Bone marrow (tissue), 2 donors: ENCODE data around the gene ADAM10.

ENCODE experiments used
- DNase-seq, 2 donors: peaks; one replicate each; lab custom pipeline; 2025; lab: John Stamatoyannopoulos, UW

ADAM10 gene

DNA sequence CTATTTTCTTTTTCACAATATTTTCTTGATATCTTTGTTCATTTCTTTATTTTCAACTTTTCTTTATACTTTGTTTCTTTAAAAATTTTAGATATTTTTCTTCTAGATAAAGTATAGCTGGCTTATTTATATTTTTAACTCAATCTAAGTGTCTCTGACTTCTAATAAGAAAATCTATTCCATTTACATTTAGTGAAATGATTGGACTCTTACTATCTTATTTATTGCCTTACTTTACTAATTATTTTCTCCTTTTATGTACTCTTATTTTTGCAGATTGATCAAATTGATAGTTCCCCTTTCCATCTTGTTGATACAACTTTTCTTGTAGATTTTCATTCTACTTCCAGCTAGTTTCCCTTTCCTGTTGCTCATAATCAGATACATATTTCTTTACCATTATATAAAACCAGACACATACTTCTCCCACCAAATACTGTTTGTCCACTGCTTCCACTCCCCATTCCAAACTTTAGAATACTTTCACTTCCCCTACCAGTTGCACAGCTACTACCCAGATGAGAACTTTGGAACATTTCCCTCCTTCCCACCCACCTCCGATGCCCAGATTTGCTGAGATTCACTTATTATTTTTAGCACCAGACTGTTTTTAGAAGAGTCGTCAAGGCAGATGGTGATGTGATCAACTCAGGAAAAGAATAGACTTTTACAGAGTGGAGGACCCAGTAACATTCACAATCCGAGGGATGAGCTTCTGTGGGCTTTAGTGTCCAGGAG is 166.2 kb downstream of the ADAM10 start:
- no peak for DNase-seq

DNA sequence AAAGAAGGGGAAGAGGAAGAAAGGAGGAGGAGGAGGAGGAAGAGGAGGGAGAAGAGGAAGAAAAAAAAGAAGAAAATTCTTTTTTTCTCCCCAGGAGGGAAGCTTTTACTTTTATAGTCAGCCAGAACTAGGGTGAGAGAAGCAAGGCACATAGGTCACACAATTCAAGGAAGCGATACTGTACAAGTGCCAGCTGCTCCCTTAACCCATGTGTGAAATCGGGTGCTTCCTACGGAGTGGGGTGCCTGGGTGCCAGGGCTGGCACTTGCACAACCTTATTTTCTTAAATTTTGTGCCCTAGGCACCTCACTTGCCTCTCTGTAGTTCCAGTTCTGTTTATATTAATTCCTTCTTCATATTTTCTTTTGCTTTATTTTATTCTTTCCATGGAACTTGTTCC is 167.3 kb downstream of the ADAM10 start:
- DNase-seq, result no peak

DNA sequence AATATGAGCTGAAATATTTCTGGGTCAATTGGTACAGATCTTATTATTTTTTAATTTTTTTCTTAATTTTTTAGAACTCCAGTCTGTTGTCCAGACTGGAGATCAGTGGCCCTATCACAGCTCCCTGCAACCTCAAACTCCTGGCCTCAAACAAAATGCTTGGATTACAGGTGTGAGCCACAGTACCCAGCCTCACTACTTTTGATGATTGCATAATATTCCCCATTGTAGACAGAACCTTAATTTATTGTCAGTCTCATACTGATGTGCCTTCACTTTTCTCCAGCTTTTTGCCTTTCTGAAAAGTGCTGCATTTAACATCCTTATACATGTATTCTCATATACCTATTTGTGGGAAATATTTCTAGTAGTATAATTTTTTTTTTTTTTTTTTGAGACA is 172.8 kb downstream of the ADAM10 start:
- DNase-seq, result no peak

DNA sequence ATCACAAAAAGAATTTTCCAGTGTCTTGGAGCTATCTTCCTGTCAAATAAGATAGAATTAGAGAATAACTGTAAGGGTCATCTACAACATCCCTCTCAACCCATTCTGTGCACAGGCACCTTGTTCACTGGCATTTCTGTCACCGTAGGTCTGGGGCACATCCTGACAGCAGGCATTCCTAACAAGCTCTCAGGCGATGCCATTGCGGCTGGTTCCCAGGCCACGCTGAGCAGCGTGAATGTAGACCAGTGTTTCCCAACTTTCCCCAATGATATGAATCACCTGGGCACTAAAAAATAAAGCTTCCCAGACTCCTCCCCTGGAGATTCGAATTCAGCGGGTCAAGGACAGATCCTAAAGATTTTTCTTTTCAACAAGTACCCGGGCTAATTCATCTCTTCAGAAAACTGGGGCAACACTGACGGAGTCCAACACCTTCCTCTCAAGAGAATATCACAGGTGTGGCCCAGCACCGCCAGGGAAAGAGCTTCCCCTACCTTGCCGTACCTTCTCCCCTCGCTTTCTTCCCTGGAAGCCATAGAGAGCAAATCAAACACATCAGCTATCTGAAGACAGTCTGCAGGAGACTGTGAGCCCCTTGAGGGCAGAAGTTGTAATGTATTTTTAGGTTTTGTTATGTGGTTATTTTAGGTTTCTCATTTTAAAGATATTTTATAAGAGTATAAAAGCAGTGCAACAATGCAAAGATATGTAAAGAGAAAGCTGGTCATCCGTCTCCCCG is 174.3 kb downstream of the ADAM10 start:
- DNase-seq, result no peak

DNA sequence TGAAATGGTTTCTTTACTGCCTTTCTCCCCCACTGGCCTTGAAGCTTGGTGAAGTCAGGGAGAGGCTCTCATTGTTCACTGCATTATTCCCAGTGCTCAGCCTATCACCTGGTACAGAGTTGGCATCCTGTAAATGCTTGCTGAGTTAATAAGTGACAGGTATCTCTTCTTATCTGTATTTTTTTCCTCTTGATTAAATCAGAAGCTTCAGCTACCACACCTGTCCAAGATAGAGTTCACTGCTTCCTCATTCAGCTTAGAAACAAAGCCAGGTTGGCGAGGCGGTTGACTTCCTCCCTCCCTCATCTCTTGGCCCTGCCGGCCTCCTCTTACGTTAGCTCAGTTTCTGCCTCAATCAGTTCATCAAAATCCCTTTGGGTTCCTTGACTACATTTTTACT is 174.9 kb downstream of the ADAM10 start:
- DNase-seq, result no peak

DNA sequence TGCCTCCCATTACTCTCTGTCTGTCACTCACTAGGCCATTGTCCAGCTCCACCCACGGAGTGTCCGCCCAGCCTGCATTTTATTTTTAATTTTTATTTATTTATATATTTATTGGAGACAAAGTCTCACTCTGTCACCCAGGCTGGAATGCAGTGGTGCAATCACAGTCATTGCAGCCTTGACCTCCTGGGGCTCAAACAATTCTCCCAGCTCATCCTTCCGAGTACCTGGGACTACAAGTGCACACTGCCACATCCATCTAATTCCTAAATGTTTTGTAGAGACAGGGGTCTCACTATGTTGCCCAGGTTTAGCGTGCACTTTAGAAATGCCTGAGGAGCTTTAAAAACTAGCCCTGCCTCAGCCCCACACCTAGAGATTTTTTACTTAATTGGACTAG is 176.2 kb downstream of the ADAM10 start:
- DNase-seq, result no peak

DNA sequence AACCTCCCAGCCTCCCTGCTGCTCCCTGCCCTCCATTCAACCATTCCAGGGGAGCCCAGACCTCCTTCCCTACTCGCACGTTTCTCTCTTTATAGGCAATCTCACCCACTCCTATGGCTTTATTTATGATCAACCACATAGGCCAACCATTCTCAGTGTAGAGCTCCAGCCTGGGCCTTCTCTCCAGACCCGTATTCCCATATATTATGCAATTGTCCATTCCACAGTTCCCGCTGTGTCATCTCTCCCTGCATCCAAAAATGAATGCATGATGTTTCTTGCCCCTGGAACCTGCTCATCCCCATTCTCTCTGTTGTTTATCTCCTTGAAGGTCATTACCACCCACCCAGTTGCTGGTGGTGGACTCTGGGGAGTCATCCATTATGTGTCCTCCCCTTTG is 177.0 kb downstream of the ADAM10 start:
- DNase-seq, result no peak

DNA sequence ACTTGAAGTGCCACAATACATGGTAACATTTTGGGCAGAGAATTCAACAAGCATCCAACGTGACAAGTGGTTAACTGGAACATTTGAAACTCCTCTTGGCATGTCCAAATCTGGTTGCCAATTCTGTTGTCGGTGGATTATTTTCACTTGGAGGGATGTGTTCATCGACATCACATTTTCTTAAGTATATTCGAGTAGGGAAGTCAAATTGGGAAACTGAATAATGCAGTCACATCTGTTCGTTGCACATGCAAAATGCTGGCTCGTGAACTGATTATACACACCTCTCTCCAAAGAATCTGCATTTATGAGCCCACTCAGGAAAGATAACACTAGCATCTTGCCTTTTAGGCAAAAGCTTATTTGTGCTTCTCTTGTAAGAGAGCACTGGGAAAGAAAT is 178.0 kb downstream of the ADAM10 start:
- DNase-seq, result no peak

DNA sequence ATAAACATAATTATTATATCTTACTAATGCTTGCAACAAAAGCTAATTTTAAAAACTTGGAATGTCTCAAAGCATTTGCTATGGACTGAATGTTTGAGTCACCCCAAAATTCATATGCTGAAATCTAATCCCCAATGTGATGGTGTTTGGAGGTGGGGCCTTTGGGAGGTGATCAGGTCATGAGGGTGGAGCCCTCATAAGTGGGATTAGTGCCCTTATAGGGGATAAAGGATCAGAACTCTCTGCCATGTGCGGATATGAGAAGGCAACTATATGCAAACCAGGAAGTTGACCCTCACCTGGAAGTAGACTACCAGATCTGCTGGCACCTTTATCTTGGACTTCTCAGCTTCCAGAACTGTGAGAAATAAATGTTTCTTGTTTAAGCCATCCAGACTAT is 180.1 kb downstream of the ADAM10 start:
- no peak for DNase-seq

DNA sequence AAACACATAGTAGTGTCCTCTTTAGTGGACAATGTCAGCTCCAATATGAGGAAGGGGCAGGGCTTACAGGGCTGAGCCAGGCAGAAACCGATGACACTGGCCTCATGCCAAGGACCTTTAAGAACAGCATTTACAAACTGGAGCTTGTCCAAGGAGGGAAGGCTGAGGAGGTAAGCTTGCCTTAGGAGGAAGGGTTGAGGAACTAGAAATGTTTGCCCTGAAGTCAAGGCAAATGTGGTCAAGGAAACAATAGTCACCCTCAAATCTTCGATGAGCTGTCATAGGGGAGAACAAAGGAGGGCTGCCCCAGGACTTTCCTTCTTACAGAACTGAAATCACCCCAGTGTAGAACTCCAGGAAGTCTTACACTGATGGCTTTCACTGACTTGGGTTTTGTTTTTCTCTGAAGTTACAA is 181.3 kb downstream of the ADAM10 start:
- peak in 1 of 2 donors; percentile 82 for DNase-seq

DNA sequence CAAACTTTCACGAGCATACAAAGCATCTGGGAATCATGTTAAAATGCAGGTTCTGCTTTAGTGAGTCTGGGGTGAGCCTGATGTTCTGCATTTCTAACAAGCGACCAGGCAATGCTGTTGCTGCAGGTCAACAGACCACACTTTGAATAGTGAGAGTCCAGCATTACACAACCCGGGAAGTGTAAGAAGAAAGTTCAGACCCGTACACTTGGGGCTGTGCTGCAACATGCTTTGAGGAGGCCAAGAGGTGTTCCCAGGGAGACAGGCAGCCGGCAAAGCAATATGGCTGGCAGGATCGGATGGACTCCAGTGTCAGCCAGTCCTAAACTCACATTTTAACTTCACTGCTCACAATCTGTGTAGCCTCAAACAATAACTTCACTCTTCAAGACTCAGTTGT is 183.5 kb downstream of the ADAM10 start:
- no peak for DNase-seq

DNA sequence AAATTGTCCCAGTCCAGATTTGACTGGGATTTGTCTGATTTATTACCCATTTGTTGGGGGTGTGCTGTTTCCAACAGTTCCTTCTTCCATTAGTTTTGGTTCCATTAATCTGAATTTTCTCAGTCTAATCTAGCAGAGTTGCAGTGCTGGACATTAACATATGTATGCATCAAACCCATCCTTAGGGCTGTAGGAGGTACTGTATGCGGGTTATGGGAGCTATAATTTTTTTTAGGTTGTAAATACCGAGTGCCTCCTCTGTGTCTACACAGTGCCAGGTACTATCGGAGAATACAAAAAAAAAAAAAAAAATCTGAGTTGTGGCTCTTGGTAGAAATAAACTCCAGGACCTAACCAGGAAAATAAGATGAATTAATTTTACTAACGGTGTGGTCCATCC is 183.9 kb downstream of the ADAM10 start:
- no peak for DNase-seq

DNA sequence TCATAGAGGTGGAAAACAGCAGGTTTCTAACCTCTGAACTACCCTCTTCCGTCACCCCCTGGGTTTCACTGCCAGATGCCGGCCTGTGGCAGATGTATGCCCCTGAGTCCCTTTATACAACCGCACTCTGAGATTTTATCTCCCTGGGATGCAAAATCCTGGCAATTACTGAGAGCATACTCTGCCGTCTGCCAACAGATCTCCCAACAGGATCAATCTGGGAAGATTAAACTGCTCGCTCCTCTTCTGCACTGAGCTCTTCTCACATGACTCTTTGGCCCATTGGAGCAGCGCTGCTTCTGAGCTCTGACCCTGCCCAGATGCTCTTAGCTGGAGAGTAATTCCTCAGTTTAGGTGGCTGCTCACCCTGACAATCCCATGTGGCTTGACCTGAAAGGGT is 184.5 kb downstream of the ADAM10 start:
- DNase-seq, result no peak

DNA sequence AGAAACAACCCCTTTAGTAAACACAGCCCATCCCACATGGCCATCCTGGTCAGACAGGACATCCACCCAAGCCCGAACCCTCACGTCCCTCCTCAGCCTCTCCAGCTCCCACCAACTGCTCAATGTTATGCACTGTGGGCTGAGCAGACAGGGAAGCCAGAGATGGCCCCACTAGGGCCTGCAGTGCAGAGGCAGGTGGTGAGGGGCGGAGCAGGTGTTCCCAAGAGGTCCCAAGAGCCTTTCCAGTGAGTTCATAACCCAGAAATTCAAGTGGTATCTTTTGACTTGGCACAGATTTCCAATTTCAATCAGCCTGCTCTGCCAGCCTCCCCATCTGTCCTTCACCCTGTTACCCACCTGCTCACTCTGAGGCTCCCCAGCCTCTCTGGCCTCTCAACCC is 187.4 kb downstream of the ADAM10 start:
- no peak for DNase-seq

DNA sequence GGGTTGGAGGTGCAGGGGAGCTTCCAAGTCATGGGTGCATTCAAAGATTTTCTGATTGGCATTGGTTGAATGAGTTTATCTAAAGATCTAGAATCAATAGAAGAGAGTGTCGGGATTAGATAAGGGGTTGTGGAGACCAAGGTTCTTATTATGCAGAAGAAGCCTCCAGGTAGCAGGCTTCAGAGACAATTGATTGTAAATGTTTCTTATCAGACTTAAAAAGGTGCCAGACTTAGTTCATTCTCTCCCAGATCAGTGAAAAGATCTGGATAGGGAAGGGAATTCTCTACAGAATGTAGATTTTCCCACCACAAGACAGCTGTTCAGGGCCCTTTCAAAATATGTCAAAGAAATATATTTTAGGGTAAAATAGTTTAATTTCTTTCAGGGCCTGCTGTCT is 188.2 kb downstream of the ADAM10 start:
- DNase-seq, result no peak

DNA sequence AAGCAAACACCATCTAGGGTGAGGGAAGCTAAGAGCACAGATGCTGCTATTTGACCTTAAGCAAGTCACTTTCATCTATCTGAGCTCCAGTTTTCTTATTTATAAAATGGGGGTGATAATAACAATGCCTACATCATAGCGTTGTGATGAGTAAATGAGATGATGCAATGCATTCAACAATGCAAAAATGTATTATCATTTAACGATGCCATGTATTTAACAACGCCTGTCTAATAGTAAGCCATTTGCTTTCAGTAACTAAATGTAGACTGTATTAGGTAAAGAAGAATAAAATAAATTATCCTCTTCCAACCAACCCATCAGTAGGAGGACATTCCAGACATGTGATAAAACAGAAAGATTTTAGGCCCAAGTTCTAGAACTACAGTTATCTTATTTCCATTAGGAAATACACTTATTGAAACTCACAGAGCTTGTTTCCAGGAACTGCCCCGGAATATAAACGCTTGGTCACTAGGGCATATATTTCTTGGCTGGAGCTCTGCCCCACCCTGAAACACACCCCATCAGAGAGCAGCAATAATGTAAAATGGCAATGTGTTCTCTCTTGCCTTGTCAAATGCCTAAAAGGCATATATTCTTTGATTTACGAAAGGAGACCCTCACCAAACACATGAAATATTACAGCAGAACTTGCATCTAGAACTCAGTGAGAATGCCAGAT is 189.5 kb downstream of the ADAM10 start:
- no peak for DNase-seq

DNA sequence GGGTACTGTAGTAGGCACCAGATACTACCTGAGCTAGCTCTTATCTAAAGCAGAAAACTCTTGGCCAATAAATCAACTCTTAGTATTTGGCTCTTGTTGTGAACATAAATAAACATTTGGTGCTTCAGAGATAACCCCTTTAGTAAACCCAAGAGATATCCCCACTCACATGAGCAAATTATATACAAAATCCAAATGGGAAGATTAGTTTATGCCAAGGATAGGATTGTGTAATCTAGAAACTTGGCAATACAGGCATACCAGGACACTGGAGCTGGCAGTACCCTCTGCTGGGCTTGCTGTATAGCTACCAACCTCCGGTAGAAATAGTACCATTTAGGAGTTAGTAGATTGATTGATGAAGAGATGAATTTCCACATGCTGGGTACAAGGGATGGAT is 190.7 kb downstream of the ADAM10 start:
- no peak for DNase-seq

DNA sequence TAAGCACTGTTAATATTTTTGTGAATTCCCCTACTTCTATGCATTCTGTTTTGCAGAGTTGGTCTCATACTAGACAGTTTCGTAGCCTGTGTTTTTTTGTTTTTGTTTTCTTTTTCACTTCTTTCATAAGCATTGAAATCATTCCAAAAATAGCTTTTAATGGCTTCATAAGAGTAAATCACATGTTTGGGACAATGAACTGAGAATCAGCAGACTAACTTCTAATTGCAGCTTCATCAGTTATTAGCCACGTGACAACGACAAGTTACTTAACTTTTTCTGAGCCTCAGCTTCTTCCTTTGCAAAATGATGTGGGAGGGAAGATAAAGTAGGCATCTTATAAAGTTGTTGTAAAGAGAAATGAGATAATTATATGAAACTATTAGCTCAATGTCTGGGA is 193.0 kb downstream of the ADAM10 start:
- no peak for DNase-seq

DNA sequence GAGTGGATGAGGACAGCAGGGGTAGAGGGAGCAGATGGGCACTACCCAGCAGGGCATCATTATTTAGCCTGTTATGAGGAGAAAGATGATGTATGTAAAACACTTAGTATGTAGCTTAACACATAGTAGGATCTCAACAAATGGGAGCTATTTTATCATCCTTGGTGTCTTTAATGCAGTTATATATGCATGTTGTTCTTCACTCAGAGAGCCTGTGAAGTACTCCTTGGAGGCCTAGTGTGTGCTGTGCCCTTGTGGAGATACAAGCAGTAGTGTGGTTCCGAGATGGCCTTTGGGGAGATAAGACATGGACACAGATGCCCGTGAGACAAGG is 193.5 kb downstream of the ADAM10 start:
- DNase-seq, result no peak

DNA sequence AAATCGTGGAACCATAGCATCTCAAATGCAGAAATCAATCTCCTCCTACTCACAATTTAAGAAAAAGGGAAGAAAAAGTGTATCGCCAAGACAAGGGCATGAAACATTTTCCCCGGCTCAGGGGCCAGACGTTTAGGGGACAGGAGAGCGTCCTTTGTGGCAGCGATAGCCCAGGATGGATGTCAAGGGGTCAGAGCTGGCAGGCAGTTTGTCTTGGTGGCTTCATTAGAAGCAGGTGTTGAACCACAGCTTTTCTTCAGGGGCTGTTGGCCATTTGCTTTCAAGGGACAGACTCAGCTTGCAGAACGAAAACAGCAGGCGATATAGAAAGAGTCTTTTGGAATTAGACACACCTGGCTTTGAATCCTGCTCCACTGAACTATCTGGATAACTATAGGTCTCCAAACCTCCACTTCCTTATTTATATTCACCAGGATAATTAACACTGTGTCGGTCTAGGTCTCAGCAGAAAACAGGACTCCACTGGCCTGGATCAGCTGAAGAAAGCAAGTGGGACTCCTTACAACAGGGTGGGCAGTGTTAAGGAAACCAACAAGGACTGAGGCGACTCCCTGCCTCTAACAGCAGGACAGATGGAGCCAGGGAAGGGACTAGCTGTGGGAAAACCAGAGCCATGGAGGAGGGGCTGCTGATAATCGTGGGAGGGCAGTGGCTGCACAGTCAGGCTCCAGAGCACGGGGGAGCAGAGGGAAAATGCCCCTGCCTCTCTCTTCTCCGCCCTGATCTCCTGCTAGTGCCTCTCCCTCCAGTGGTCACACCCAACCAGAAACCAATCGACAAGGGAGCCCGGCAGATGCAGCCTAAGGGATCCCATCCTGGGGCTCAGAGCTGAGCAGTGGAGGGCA is 194.1 kb downstream of the ADAM10 start:
- DNase-seq, result no peak

DNA sequence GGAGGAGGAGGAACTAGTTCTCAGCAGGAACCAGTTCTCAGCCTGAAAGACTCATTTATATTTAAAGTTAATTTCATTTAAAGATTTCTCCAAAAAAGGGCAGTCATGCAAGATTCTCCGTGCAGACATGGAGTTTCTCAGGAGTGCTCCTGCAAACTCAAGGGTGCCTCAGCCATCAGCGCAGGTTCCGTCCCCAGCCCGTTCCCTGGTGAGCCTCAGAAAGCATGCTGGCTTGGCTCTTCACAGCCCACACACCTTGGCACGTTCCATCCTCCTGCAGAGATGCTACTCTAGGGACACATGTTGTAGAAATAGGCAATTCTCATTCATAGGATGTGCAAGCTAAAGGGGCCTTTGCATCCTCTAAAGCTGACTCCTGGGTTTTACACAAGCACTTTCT is 194.7 kb downstream of the ADAM10 start:
- DNase-seq, result no peak

DNA sequence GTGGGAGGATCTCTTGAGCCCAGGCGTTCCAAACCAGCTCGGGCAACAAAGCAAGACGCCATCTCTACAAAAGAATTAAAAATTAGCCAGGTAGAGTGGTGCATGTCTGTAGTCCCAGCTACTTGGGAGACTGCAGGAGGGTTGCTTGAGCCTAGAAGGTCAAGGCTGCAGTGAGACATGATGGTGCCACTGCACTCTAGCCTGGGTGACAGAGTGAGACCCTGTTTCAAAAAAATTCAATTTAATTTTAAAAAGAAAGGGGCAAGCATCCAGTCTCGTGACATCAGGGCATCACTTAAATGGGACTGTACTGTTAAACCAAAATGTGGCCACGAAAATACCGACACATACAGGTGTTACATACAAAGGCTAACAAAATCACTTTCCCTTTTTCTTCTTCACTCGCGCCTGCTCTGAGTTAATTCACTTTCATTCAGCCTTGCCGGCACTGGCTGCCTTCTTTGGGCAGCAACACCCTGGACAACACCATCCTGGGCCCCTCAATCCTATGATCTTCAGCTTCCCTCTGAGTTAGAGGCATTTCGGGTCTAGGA is 196.1 kb downstream of the ADAM10 start:
- no peak for DNase-seq
